Ectodermal cell (in vitro differentiated cells): Measurements from ENCODE around the gene VGLL4.
"Not testable (repeated sequence)": the region's sequence is repeated elsewhere in the genome, so short reads cannot be mapped to it uniquely, and the experiment has no call there.

Experiments
- H3K27ac ChIP-seq: 2 replicates; pipeline ENCODE4 v1.7.0; 2013; ENCODE audit warnings: mild to moderate bottlenecking, low read depth, low read length; ENCODE audit not compliant: insufficient read depth, poor library complexity, severe bottlenecking
- H3K27me3 ChIP-seq: 2 replicates; pipeline ENCODE4 v1.7.0; 2013; ENCODE audit warnings: mild to moderate bottlenecking, low read length; ENCODE audit not compliant: insufficient read depth, control insufficient read depth, poor library complexity, severe bottlenecking
- H3K36me3 ChIP-seq: one replicate; pipeline ENCODE4 v1.7.0; 2013; ENCODE audit warnings: low read length; ENCODE audit not compliant: control insufficient read depth, insufficient read depth
- H3K4me1 ChIP-seq: one replicate; pipeline ENCODE4 v1.7.0; 2013; ENCODE audit warnings: low read length; ENCODE audit not compliant: control insufficient read depth, insufficient read depth
- H3K4me3 ChIP-seq: 2 replicates; pipeline ENCODE4 v1.7.0; 2013; ENCODE audit warnings: low read depth, low read length, control low read depth; ENCODE audit not compliant: insufficient read depth
- H3K9me3 ChIP-seq: 2 replicates; pipeline ENCODE4 v1.7.0; 2013; ENCODE audit warnings: mild to moderate bottlenecking, low read length, moderate library complexity; ENCODE audit not compliant: control insufficient read depth
- WGBS, 2 experiments: methylation state at CpG; one replicate each; pipeline ENCODE4 v1.1.7; 2013; ENCODE audit warnings: missing lambda C conversion rate in 2 of 2; 5-methylcytosine and 5-hydroxymethylcytosine counted together

Gene VGLL4

DNA sequence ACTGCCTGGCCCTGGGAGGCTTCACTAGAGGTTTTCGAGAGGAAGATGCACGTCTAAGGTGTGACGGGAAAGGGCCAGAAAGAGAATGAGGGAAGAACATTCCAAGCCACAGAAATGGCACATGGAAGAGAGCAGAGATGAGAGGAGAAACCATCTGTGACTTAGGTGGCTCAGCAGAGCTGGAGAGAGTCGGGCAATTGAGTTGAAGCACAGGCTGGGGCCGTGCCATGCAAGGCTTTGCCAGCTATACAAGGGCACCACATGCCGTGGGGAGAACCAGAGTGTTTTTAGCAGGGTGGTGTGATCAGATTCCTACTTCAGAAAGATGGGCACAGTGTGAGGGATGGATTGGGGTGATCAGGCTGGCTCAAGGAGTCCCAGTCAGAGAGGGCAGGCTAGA, 126.1 kb downstream of the VGLL4 start:
- Histone ChIP-seq H3K27me3 (no peaks in the 10 kb centered on the region), H3K4me3 (no peak overlapping the region), H3K9me3 (no peaks in the 10 kb centered on the region), H3K4me1 (no peaks in the 10 kb centered on the region), H3K36me3 (no peaks in the 10 kb centered on the region), H3K27ac (no peak overlapping the region)
- WGBS, 2 experiments = 89 to 92% methylated on average over 6 of the region's 6 CpGs

DNA sequence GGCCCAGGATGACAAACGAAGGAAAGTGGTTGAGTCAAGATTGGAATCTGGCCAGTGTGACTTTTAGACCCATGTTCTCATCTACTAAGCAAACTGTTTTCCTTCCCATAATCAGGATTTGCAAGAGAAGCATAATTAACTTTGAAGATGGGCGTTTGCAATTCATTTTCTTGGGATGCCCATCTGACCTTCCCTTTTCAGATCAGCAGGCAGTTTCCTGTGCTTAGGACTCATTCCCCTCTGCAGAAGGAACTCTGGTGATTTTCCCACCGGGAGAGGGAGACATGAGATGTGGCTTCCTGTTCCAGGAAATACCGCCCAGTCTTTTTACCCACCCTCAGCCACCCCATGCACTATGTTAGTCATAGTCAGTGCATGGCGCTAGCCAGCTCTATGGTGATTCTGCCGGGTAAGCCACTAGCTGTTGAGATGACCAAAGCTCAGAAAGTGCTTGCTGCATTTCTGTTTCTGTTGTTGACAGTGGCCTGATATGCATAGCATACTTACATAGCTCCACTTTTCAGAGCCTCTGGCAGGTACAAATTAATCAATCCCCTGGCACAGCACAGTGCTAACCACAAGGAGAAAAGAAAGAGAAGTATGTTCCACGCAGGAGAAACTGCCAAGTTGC, 129.4 kb downstream of the VGLL4 start:
- Histone ChIP-seq H3K9me3 (no peaks in the 10 kb centered on the region), H3K4me1 (peaks cover 13% of the 10 kb centered on the region), H3K36me3 (no peaks in the 10 kb centered on the region), H3K4me3 (no peak overlapping the region), H3K27ac (no peak overlapping the region), H3K27me3 (no peaks in the 10 kb centered on the region)
- WGBS, 2 experiments = 72 to 75% methylated on average over 7 of the region's 7 CpGs

DNA sequence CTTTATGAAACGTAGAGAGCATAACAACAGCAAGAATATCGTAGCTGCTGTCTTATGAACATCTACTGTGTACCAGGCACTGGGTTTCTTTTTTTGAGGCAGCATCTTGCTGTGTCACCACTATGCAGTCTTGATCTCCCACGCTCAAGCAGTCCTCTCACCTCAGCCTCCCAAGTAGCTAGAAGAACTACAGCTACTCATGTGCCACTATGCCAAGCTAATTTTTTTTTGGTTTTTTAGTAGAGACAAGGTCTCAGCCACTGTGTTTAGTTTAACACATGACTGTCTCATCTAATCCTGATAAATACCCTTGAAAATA, 129.9 kb downstream of the VGLL4 start:
- no peak overlapping the region for H3K4me3 ChIP-seq
- H3K27me3 ChIP-seq = no peaks in the 10 kb centered on the region
- no peaks in the 10 kb centered on the region for H3K9me3 ChIP-seq
- no peaks in the 10 kb centered on the region for H3K36me3 ChIP-seq
- peaks cover 19% of the 10 kb centered on the region for H3K4me1 ChIP-seq
- no peak overlapping the region for H3K27ac ChIP-seq
- WGBS, 2 experiments = 90 to 92% methylated on average over 3 of the region's 3 CpGs

DNA sequence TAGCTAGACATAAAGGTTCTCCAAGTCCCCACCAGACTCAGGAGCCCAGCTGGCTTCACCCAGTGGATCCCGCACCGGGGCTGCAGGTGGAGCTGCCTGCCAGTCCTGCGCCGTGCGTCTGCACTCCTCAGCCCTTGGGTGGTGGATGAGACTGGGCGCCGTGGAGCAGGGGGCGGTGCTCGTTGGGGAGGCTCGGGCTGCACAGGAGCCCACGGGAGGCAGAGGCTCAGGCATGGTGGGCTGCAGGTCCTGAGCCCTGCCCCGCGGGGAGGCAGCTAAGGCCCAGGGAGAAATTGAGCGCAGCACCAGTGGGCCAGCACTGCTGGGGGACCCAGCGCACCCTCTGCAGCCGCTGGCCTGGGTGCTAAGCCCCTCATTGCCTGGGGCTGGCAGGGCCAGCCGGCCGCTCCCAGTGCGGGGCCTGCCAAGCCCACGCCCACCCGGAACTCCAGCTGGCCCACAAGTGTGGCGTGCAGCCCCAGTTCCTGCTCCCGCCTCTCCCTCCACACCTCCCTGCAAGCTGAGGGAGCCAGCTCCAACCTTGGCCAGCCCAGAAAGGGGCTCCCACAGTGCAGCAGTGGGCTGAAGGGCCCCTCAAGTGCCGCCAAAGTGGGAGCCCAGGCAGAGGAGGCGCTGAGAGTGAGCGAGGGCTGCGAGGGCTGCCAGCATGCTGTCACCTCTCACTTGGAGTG, 130.4 kb downstream of the VGLL4 start:
- H3K4me1 ChIP-seq = peaks cover 24% of the 10 kb centered on the region
- H3K36me3 ChIP-seq, H3K27ac ChIP-seq, H3K9me3 ChIP-seq, H3K4me3 ChIP-seq, H3K27me3 ChIP-seq: not testable (repeated sequence)
- 94 to 95% methylated on average over 27 of the region's 27 CpGs for WGBS, 2 experiments

DNA sequence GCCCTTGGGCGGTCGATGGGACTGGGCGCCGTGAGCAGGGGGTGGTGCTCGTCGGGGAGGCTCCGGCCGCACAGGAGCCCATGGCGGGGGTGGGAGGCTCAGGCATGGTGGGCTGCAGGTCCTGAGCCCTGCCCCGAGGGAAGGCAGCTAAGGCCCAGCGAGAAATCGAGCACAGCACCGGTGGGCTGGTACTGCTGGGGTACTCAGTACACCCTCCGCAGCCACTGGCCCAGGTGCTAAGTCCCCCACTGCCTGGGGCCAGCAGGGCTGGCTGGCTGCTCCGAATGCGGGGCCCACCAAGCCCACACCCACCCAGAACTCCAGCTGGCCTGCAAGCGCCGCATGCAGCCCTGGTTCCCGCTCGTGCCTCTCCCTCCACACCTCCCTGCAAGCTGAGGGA, 132.1 kb downstream of the VGLL4 start:
- H3K36me3 ChIP-seq, H3K27me3 ChIP-seq, H3K4me3 ChIP-seq, H3K9me3 ChIP-seq, H3K27ac ChIP-seq: not testable (repeated sequence)
- H3K4me1 ChIP-seq = peaks cover 24% of the 10 kb centered on the region
- 95% methylated on average over 16 of the region's 20 CpGs for WGBS, 2 experiments

DNA sequence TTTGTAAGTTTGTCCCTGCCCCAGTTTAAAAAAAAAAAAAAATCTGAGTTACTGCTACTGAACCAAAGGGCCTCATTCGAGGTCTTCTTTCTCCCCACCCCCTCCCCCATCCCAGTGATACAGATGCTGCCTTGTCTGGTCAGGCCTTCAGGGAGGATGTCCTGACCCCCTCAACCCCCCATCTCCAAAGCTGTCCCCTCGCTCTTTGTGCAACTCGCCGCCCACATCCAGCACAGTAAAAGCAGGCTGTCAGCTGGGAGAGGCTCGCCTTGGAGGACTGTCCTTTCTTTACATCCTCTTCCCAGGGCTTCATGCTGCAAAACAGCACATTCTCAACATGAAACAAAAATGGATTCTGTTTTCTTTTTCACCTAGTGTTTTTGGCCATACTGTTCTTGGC, 133.4 kb downstream of the VGLL4 start:
- H3K4me1 ChIP-seq = peaks cover 24% of the 10 kb centered on the region
- 45 to 52% methylated on average over 5 of the region's 5 CpGs for WGBS, 2 experiments
- H3K27me3 ChIP-seq = no peaks in the 10 kb centered on the region
- H3K27ac ChIP-seq = peak overlapping the region; percentile 58
- no peaks in the 10 kb centered on the region for H3K36me3 ChIP-seq
- no peaks in the 10 kb centered on the region for H3K9me3 ChIP-seq
- no peak overlapping the region for H3K4me3 ChIP-seq

DNA sequence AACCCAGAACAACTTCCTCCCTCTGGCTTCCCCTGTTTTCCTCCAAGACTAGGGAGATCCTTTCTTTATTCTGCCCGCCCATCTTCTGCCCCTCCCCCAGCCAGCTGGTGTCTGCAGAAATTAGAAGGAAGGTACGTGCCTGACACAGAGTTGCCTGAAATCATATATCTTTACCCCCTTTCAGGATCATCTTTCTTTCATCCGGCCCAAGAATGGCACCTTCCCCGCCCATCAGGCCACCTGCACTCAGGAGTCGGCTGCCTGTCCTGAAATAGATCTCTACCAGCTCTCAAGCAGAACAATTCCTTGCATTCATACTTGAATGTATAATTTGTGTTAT, 133.7 kb downstream of the VGLL4 start:
- Histone ChIP-seq H3K4me1 (peaks cover 24% of the 10 kb centered on the region), H3K4me3 (no peak overlapping the region), H3K27ac (peak overlapping the region; percentile 58), H3K9me3 (no peaks in the 10 kb centered on the region), H3K27me3 (no peaks in the 10 kb centered on the region), H3K36me3 (no peaks in the 10 kb centered on the region)
- 35% methylated on average over 4 to 5 of the region's 5 CpGs for WGBS, 2 experiments

DNA sequence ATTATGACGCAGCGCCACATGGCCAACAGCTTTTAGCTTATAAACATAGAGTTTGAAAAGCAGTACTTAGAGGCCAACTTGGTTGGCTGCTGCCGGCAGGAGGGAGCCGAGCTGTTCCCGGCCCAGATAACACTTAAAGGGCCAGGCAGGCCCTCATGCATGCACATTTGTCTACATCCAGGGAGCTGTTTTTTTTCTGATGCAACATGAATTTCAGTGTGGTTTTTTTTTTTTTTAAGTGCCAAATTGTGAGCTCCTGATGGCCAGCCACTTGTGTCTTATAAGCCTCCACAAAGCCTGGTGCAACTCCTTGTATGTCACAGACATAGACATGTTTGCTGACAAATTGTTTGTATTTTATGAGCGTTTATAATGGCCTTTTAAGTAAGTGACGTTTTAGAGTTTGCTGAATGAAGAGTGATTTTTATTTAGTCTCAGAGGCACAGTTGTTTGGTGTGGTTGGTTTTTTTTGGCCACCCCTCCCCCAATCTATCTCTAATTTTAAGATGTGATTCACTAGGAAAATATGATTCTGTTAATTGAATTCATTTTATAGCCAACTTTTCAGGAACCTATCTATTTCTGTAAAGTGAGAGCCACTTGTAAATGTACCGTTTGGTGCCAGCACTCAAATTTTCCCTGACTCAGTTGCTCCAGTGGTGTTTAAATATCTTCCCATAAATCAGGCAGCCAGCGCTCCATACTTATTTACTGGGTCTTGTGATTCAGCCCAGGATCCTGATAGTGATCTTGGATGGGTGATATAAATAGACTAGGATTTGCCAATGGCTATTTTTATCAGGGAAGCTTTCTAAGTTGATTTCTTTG, 134.3 kb downstream of the VGLL4 start:
- H3K27ac ChIP-seq = peak overlapping the region; percentile 58
- H3K4me1 ChIP-seq = peaks cover 24% of the 10 kb centered on the region
- no peaks in the 10 kb centered on the region for H3K36me3 ChIP-seq
- no peaks in the 10 kb centered on the region for H3K27me3 ChIP-seq
- no peak overlapping the region for H3K4me3 ChIP-seq
- WGBS, 2 experiments = 35 to 38% methylated on average over 9 of the region's 9 CpGs
- no peaks in the 10 kb centered on the region for H3K9me3 ChIP-seq

DNA sequence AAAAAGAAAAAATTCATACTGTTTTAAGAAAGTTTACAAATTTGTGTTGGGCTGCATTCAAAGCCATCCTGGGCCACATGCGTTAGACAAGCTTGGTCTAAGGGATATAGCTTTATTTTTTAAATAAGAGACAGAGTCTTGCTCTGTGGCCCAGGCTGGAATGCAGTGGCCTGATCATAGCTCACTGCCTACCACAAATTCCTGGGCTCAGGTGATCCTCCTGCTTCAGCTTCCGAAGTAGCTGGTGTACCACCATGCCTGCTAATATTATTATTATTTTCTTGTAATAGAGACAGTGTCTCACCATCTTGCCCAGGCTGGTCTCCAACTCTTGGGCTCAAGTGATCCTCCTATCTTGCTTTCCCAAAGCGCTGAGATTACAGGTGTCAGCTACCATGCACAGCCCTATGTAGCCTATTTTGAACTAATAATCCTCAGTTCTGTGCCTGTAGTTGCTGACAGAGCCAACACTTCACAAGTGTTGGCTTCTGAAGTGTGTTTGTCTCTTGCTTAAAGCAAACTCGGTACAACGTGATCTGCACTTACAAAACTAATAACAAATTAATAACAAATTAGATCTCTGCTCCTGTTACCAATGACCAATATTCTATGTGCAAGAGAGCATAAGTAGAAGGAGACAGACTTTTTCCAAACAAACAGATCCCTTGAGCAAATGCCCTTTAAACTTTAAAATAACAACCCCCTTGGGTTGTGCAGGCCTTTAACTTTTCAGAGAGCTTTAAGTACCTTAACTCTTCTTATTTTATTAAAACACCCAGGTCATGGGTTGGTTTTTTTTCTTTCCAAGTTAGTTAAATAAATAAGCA, 135.2 kb downstream of the VGLL4 start:
- WGBS, 2 experiments = 79 to 82% methylated on average over 5 of the region's 5 CpGs

DNA sequence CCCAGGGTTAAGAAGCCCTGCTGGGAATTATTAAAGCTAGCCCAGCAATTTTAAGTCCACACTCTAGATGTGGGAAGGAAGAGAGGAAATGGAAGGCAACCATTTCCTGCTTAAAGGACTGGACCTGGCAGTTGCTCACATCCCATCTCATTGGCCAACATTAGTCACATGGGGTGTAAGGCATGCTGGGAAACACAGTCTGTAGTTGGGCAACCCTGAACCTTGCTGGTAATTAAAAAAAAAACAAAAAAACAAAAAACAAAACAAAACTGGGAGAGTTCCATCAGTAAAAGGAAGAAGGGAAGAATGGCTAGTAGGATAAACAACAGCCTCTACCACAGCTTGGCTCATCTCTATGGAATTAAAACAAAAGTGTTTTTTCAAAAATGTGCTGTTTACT, 136.0 kb downstream of the VGLL4 start:
- no peaks in the 10 kb centered on the region for H3K27me3 ChIP-seq
- H3K27ac ChIP-seq = no peak overlapping the region
- H3K4me3 ChIP-seq = no peak overlapping the region
- peaks cover 24% of the 10 kb centered on the region for H3K4me1 ChIP-seq
- H3K9me3 ChIP-seq = no peaks in the 10 kb centered on the region
- H3K36me3 ChIP-seq = no peaks in the 10 kb centered on the region

More for the DNA sequence above, 135.2 kb downstream of the VGLL4 start:
- H3K4me1 ChIP-seq = peaks cover 24% of the 10 kb centered on the region
- H3K27ac ChIP-seq = peak overlapping the region; percentile 41
- H3K9me3 ChIP-seq = no peaks in the 10 kb centered on the region
- H3K4me3 ChIP-seq = no peak overlapping the region
- no peaks in the 10 kb centered on the region for H3K36me3 ChIP-seq
- H3K27me3 ChIP-seq = no peaks in the 10 kb centered on the region
